GM12892 (cell line): Measurements from ENCODE around the gene PALLD.

Source experiments
- POLR2A ChIP-seq: IDR thresholded peaks from 2 replicates; pipeline ENCODE4 v1.6.1; 2011; ENCODE audit warnings: low read depth, low read length, control low read depth
- POLR2AphosphoS5 ChIP-seq: IDR thresholded peaks from 2 replicates; pipeline ENCODE4 v1.6.1; 2011; ENCODE audit warnings: low read depth, low read length, control low read depth
- TAF1 ChIP-seq: IDR thresholded peaks from 2 replicates; pipeline ENCODE4 v1.6.1; 2011; ENCODE audit warnings: low read depth, mild to moderate bottlenecking, control low read depth, low read length, borderline replicate concordance

- no peak for TF ChIP-seq POLR2AphosphoS5
- TF ChIP-seq POLR2A = no peak
- no peak for TF ChIP-seq TAF1
These were observed 87.5 kb downstream of the PALLD start for GRCh38 chr4:168584321-168584771.
